ENCODE results near the gene PIK3AP1. TPM values are rescaled to one million over a fixed set of nuclear protein-coding genes. Genes with fewer than 3 reads are reported as not detected.

PIK3AP1 gene
- total and polyA plus RNA-seq, 2 of the 13 experiments (the other 11 are each of a cell fraction or from before 2014, with no cell fraction given), result 3.6 to 13.8 TPM

- no peak for TF ChIP-seq TAF15 (IDR thresholded peaks at IDR 0.05; ENCODE audit: low read depth, low read length, poor library complexity, severe bottlenecking)
- no peak for TF ChIP-seq ZNF205 (CRISPR knock-in tag; IDR thresholded peaks at IDR 0.05)
- TF ChIP-seq CHD4 (IDR thresholded peaks at IDR 0.05; ENCODE audit: borderline replicate concordance, low read length), result peak; percentile 80; the same call in 1 of the 2 replicates
- TF ChIP-seq MEIS1 (CRISPR knock-in tag; IDR thresholded peaks at IDR 0.05; ENCODE audit: borderline replicate concordance), result no peak
- peak; percentile 95 for TF ChIP-seq HNF4A (CRISPR knock-in tag; IDR thresholded peaks at IDR 0.05)
- no peak for TF ChIP-seq ADNP (CRISPR knock-in tag; IDR thresholded peaks at IDR 0.05)
- peak; percentile 30; the same call in 1 of the 2 replicates for TF ChIP-seq PHF8 (CRISPR knock-in tag; IDR thresholded peaks at IDR 0.05)
- TF ChIP-seq CCDC6 (CRISPR knock-in tag; IDR thresholded peaks at IDR 0.05), result no peak
- TF ChIP-seq LCORL (IDR thresholded peaks at IDR 0.05), result no peak
- TF ChIP-seq LCORL (CRISPR knock-in tag; IDR thresholded peaks at IDR 0.05), result peak; percentile 85
- TF ChIP-seq GATAD2A (CRISPR knock-in tag; IDR thresholded peaks at IDR 0.05), result peak; percentile 83
- no peak for TF ChIP-seq TCF12 (IDR thresholded peaks at IDR 0.05)
- TF ChIP-seq TCF12 (CRISPR knock-in tag; IDR thresholded peaks at IDR 0.05), result no peak
- peak; percentile 49; the same call in 1 of the 2 replicates for TF ChIP-seq ZNF280D (CRISPR knock-in tag; IDR thresholded peaks at IDR 0.05)
- TF ChIP-seq MAFG (CRISPR knock-in tag; IDR thresholded peaks at IDR 0.05), result no peak
- peak; percentile 37; the same call in 1 of the 2 replicates for TF ChIP-seq KDM1A (CRISPR knock-in tag; IDR thresholded peaks at IDR 0.05)
- TF ChIP-seq GMEB1 (CRISPR knock-in tag; IDR thresholded peaks at IDR 0.05; ENCODE audit: borderline replicate concordance), result no peak
- no peak for TF ChIP-seq DBP (CRISPR knock-in tag; IDR thresholded peaks at IDR 0.05; ENCODE audit: not compliant biosample characterization)
- TF ChIP-seq SPEN (CRISPR knock-in tag; IDR thresholded peaks at IDR 0.05; ENCODE audit: low read depth), result peak; percentile 43; the same call in 1 of the 2 replicates
- peak; percentile 64; the same call in 1 of the 2 replicates for TF ChIP-seq ZNF746 (CRISPR knock-in tag; IDR thresholded peaks at IDR 0.05)
- TF ChIP-seq SSRP1 (CRISPR knock-in tag; IDR thresholded peaks at IDR 0.05), result no peak
- no peak for TF ChIP-seq HCFC1 (IDR thresholded peaks at IDR 0.05; ENCODE audit: low read depth, low read length)
- TF ChIP-seq SMC3 (IDR thresholded peaks at IDR 0.05; ENCODE audit: low read length), result no peak; the same call in 1 of the 2 replicates
- TF ChIP-seq TSC22D2 (CRISPR knock-in tag; IDR thresholded peaks at IDR 0.05; ENCODE audit: borderline replicate concordance), result no peak
- TF ChIP-seq NKX3-1 (CRISPR knock-in tag; IDR thresholded peaks at IDR 0.05), result no peak
- TF ChIP-seq FIP1L1 (IDR thresholded peaks at IDR 0.05; ENCODE audit: borderline replicate concordance, insufficient read depth, low read depth, low read length), result no peak
These were observed 46.8 kb downstream of the PIK3AP1 start (continued) for GRCh38 chr10:96673318-96674099.
